A549 (cell line): ENCODE data around the gene CTNND2. TPM values are rescaled to one million over a fixed set of nuclear protein-coding genes. Genes with fewer than 3 reads are reported as not detected.

ENCODE experiments used
- ATAC-seq, 2 experiments: fragments of 200-7000 bp in 1 of 2; fragments of >200 bp in 1 of 2; cut with Nextera tagmentation in 1 of 2; cut with Tn5 transposase in 1 of 2; 3 replicates each; pipeline versions ENCODE4 v1.8.0 to v1.9.1; 2018 to 2020; ENCODE audit warnings: mild to moderate bottlenecking in 1 of 2, moderate library complexity in 1 of 2
- CTCF ChIA-PET: fragments of 300-600 bp; sonication (Branson Sonifier 250); formaldehyde crosslinking; extraction: SDS; loops from one replicate; lab custom pipeline; 2021; ENCODE audit warnings: antibody characterized with exemption, inconsistent platforms; lab: Yijun Ruan, JAX
- POLR2A ChIA-PET: fragments of 350-600 bp; formaldehyde crosslinking; extraction: SDS; loops from one replicate; lab custom pipeline; 2021; ENCODE audit warnings: antibody characterized with exemption, inconsistent platforms; lab: Yijun Ruan, JAX
- DNase-seq, 2 experiments: peaks; one replicate each; pipeline versions ENCODE4 v3.0.0 to v3.0.0-alpha.2; 2011 to 2016; ENCODE audit warnings: low read depth in 1 of 2, low spot score in 1 of 2
- FAIRE-seq: peaks from 2 replicates; lab custom pipeline; 2011; peaks lifted over from hg19 to GRCh38; lab: Jason Lieb, UNC
- H3K27ac ChIP-seq, 2 experiments: fragments of >200 bp; sonication (Bioruptor Twin); formaldehyde crosslinking; 3 replicates each; pipeline ENCODE4 v1.5.1; 2016 to 2017
- H3K4me1 ChIP-seq: fragments of >200 bp; sonication (Bioruptor Twin); formaldehyde crosslinking; 3 replicates; pipeline ENCODE4 v1.6.1; 2016
- H3K4me2 ChIP-seq: fragments of >200 bp; sonication (Bioruptor Twin); formaldehyde crosslinking; 3 replicates; pipeline ENCODE4 v1.6.1; 2016
- H3K4me3 ChIP-seq: fragments of >200 bp; sonication (Bioruptor Twin); formaldehyde crosslinking; 3 replicates; pipeline ENCODE4 v1.5.1; 2016
- H3K9me3 ChIP-seq: fragments of >200 bp; sonication (Bioruptor Twin); formaldehyde crosslinking; 3 replicates; pipeline ENCODE4 v1.6.1; 2016
- BHLHE40 ChIP-seq: IDR thresholded peaks from 2 replicates; pipeline ENCODE4 v1.6.1; 2012; ENCODE audit warnings: low read depth, low read length, inconsistent platforms
- CBX8 ChIP-seq: fragments of 200-600 bp; sonication (generic); IDR thresholded peaks from 2 replicates; pipeline ENCODE4 v1.6.1; 2016
- CEBPB ChIP-seq, 2 experiments: fragments of >200 bp in 1 of 2; sonication (Bioruptor Twin) in 1 of 2; formaldehyde crosslinking in 1 of 2; IDR thresholded peaks; 2 replicates each; pipeline ENCODE4 v1.6.1; 2012 to 2016
- CHD4 ChIP-seq: fragments of 200-600 bp; sonication (generic); IDR thresholded peaks from 2 replicates; pipeline ENCODE4 v1.6.1; 2016; ENCODE audit warnings: antibody characterized with exemption, mild to moderate bottlenecking, borderline replicate concordance
- E2F6 ChIP-seq: IDR thresholded peaks from 2 replicates; pipeline ENCODE4 v1.6.1; 2012; ENCODE audit warnings: low read depth, borderline replicate concordance
- ELK1 ChIP-seq: fragments of 150-350 bp; IDR thresholded peaks from 2 replicates; pipeline ENCODE4 v1.6.1; 2014; ENCODE audit warnings: low read depth, mild to moderate bottlenecking, low read length
- GATA3 ChIP-seq: IDR thresholded peaks from 2 replicates; pipeline ENCODE4 v1.6.1; 2012; ENCODE audit warnings: borderline replicate concordance
- HOXB13 ChIP-seq: fragments of 250-450 bp; sonication (Bioruptor Pico); IDR thresholded peaks from 2 replicates; pipeline ENCODE4 v1.5.0; 2020; ENCODE audit warnings: low read depth, mild to moderate bottlenecking, moderate library complexity
- HOXB5 ChIP-seq: fragments of 250-450 bp; sonication (Bioruptor Pico); IDR thresholded peaks from 2 replicates; pipeline ENCODE4 v1.5.0; 2020; ENCODE audit warnings: mild to moderate bottlenecking, moderate library complexity
- MYC ChIP-seq: IDR thresholded peaks from 2 replicates; pipeline ENCODE4 v1.6.1; 2012; ENCODE audit warnings: mild to moderate bottlenecking, inconsistent platforms, low read length, improper control_type of control experiment, borderline replicate concordance
- PHF8 ChIP-seq: fragments of 200-600 bp; sonication (generic); IDR thresholded peaks from 2 replicates; pipeline ENCODE4 v1.6.1; 2016; ENCODE audit warnings: low read depth, mild to moderate bottlenecking, antibody characterized with exemption, moderate library complexity, borderline replicate concordance
- SMC3 ChIP-seq: fragments of >200 bp; sonication (Bioruptor Twin); formaldehyde crosslinking; IDR thresholded peaks from 3 replicates; pipeline ENCODE4 v1.6.1; 2018; ENCODE audit warnings: inconsistent platforms
- TP53 ChIP-seq: fragments of 250-450 bp; sonication (Bioruptor Pico); IDR thresholded peaks from 2 replicates; pipeline ENCODE4 v1.5.0; 2021; ENCODE audit warnings: mild to moderate bottlenecking, moderate library complexity
- ZNF302 ChIP-seq: fragments of 250-450 bp; sonication (Bioruptor Pico); IDR thresholded peaks from 2 replicates; pipeline ENCODE4 v1.9.0; 2021; ENCODE audit warnings: inconsistent platforms, mild to moderate bottlenecking, moderate library complexity
- WGBS: methylation state at CpG from one replicate; pipeline ENCODE4 v1.1.6; 2017; ENCODE audit errors: missing lambda C conversion rate; 5-methylcytosine and 5-hydroxymethylcytosine counted together
- polyA plus RNA-seq, 4 experiments: library from polyadenylated mRNA; depleted of rRNA in 3 of 4; stranded (reverse); fragments of >200 nt; fragmentation: RNase III in 1 of 4; extraction: RNeasy Plus Mini Kit Qiagen cat#74134 plus additional on column Dnase treatment in 1 of 4; gene quantifications; 2 replicates in 3 of 4; 3 replicates in 1 of 4; pipeline ENCODE4 v1.2.3, GENCODE V29; 2011 to 2017
- TF ChIP-seq, protein P1 (sequence below): fragments of 450-650 bp; IDR thresholded peaks from 2 replicates; pipeline ENCODE4 v1.6.1; 2014; ENCODE audit warnings: antibody characterized with exemption
- TF ChIP-seq, protein P2 (sequence below): fragments of 250-450 bp; sonication (Bioruptor Pico); IDR thresholded peaks from 2 replicates; pipeline ENCODE4 v1.5.0; 2020; ENCODE audit warnings: low read depth, mild to moderate bottlenecking, moderate library complexity

Gene CTNND2
- polyA plus RNA-seq, 2 of the 4 experiments (the other 2 are of a cell fraction), result not detected

DNA sequence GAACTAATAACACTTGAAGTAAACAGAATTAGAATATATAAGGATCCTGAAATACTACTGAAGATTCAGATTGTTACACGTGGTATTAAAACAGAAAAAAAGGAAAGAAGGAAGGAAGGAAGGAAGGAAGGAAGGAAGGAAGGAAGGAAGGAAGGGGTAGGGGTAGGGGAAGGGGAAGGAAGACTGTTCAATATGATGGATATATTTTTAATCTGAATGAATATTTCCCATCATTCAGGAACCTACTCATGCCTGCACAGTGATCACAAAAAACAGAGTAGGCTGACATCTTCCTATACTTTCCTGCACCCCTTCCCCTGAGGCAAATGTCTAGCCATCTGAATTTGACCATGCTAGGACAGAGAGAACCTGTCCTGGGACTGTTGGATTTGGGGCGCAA, 133.9 kb downstream of the CTNND2 start (continued):
- TF ChIP-seq GATA3, result no peak
- TF ChIP-seq ZNF302 (CRISPR knock-in tag), result no peak
- TF ChIP-seq, protein P1, sequence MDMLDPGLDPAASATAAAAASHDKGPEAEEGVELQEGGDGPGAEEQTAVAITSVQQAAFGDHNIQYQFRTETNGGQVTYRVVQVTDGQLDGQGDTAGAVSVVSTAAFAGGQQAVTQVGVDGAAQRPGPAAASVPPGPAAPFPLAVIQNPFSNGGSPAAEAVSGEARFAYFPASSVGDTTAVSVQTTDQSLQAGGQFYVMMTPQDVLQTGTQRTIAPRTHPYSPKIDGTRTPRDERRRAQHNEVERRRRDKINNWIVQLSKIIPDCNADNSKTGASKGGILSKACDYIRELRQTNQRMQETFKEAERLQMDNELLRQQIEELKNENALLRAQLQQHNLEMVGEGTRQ, result no peak

DNA sequence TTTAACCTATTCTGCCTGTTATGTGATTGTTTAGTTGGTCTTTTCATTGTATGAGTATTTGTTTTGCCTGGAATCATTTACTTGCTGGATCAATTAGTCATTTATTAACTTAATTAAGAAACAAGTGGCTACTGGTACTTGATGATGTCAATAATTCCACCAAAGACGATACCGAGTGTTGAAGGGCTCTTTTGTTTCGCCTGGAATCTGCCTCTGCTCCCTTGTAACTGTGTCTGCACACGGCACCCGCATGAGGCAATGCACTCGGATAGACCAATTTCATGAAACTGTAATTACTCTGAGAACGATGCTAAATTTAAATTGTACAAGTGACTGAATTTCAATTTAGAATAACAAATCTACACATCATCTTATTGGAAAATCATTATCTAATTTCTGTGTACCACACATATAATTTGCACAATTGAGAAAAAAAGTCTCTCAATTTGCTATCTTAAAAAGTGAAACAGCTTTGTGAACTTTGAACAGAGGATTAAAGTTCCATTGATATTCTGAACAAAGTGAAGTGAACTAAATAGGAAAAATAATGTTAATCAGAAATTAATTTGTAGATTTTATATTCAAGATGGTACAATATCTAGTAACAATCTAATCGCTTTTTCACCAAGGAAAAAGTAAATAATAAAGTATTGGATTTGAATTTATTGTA, 143.2 kb downstream of the CTNND2 start:
- no peak overlapping the region for H3K4me3 ChIP-seq
- H3K4me2 ChIP-seq, result no peak overlapping the region
- DNase-seq, result no peak
- ChIA-PET POLR2A (no interaction called here), CTCF (no interaction called here)
- no peaks in the 10 kb centered on the region for H3K4me1 ChIP-seq
- WGBS, result 3% methylated on average over 8 of the region's 8 CpGs
- no peak for FAIRE-seq
- H3K9me3 ChIP-seq, result no peaks in the 10 kb centered on the region
- ATAC-seq, result no peak
- no peak overlapping the region for H3K27ac ChIP-seq
- TF ChIP-seq, protein P2, sequence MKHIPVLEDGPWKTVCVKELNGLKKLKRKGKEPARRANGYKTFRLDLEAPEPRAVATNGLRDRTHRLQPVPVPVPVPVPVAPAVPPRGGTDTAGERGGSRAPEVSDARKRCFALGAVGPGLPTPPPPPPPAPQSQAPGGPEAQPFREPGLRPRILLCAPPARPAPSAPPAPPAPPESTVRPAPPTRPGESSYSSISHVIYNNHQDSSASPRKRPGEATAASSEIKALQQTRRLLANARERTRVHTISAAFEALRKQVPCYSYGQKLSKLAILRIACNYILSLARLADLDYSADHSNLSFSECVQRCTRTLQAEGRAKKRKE (CRISPR knock-in tag), result no peak
- no peak for TF ChIP-seq SMC3
- TF ChIP-seq HOXB13 (CRISPR knock-in tag), result no peak
- no peak for TF ChIP-seq BHLHE40
- no peak for TF ChIP-seq TP53 (CRISPR knock-in tag)
- no peak for TF ChIP-seq CEBPB (IDR thresholded peaks at IDR 0.05)
- no peak for TF ChIP-seq CBX8
- TF ChIP-seq CHD4, result no peak
- TF ChIP-seq HOXB5 (CRISPR knock-in tag), result no peak
- TF ChIP-seq E2F6, result no peak
- TF ChIP-seq, protein P1, result no peak

- no peak for DNase-seq
- ChIA-PET POLR2A (no interaction called here), CTCF (no interaction called here)
- Histone ChIP-seq H3K4me3 (no peak overlapping the region), H3K4me2 (no peak overlapping the region), H3K4me1 (no peaks in the 10 kb centered on the region), H3K9me3 (no peaks in the 10 kb centered on the region), H3K27ac (no peak overlapping the region)
- no peak for ATAC-seq
- FAIRE-seq, result no peak
- WGBS, result 0% methylated on average over 1 of the region's 1 CpG
- TF ChIP-seq, protein P1, result no peak
- TF ChIP-seq ELK1 (no peak), PHF8 (no peak), MYC (no peak)
Measured at GRCh38 chr5:11758321-11758720, 145.9 kb downstream of the CTNND2 start.
